Choroid plexus epithelial cell (primary cell): ENCODE data around the gene RNF125.
"Not testable (repeated sequence)": the region's sequence is repeated elsewhere in the genome, so short reads cannot be mapped to it uniquely, and the experiment has no call there.

Experiments used
- DNase-seq: peaks from one replicate; pipeline ENCODE4 v3.0.0-alpha.2; 2010; ENCODE audit warnings: low read depth
- H3K4me3 ChIP-seq: 2 replicates; pipeline ENCODE4 v1.5.1; 2011; ENCODE audit warnings: low read depth, mild to moderate bottlenecking, control low read depth, low read length, moderate library complexity
- CTCF ChIP-seq: conservative IDR thresholded peaks from 2 replicates; pipeline ENCODE4 v1.5.1; 2011; ENCODE audit warnings: low read depth, mild to moderate bottlenecking, control low read depth, inconsistent platforms, low read length, moderate library complexity

Gene RNF125

GRCh38 chr18:32074206-32074605 lies 55.6 kb downstream of the RNF125 start:
- no peak for DNase-seq
- no peak for TF ChIP-seq CTCF
- H3K4me3 ChIP-seq: no peak overlapping the region

GRCh38 chr18:32078845-32079244 lies 60.2 kb downstream of the RNF125 start:
- DNase-seq: no peak
- no peak for TF ChIP-seq CTCF
- no peak overlapping the region for H3K4me3 ChIP-seq

- no peak for TF ChIP-seq CTCF
Measured at GRCh38 chr18:32081881-32082280, 63.3 kb downstream of the RNF125 start.

GRCh38 chr18:32083781-32084180 lies 65.2 kb downstream of the RNF125 start:
- no peak for DNase-seq
- no peak overlapping the region for H3K4me3 ChIP-seq
- no peak for TF ChIP-seq CTCF

More at GRCh38 chr18:32081881-32082280, 63.3 kb downstream of the RNF125 start:
- DNase-seq: no peak
- no peak overlapping the region for H3K4me3 ChIP-seq

- H3K4me3 ChIP-seq: no peak overlapping the region
- TF ChIP-seq CTCF: no peak
- no peak for DNase-seq
Measured at GRCh38 chr18:32086881-32087280, 68.3 kb downstream of the RNF125 start.

GRCh38 chr18:32090831-32091230 lies 72.2 kb downstream of the RNF125 start:
- not testable (repeated sequence) for DNase-seq, H3K4me3 ChIP-seq

- peak overlapping the region; percentile 95 for H3K4me3 ChIP-seq
- TF ChIP-seq CTCF: no peak
- DNase-seq: no peak
Measured at GRCh38 chr18:32091325-32091723, 72.7 kb downstream of the RNF125 start.
